OCI-LY7 (cell line): ENCODE measurements around the gene ACYP2. TPM values are rescaled to one million over a fixed set of nuclear protein-coding genes. Genes with fewer than 3 reads are reported as not detected.

Experiments
- BruUV-seq: library from RNA; stranded (reverse); fragments of 400-500 nt; replicated peaks from 2 replicates; lab custom pipeline; 2021; lab: Mats Ljungman, UMichigan
- CTCF ChIA-PET: fragments of 300-600 bp; sonication (Branson Sonifier 250); formaldehyde crosslinking; loops from one replicate; lab custom pipeline; 2022; ENCODE audit warnings: antibody characterized with exemption; ENCODE audit not compliant: unreplicated experiment; lab: Charles Lee
- POLR2A ChIA-PET: fragments of 300-600 bp; sonication (Branson Sonifier 250); formaldehyde crosslinking; loops from one replicate; lab custom pipeline; 2022; ENCODE audit warnings: antibody characterized with exemption; lab: Charles Lee
- DNase-seq: peaks from one replicate; pipeline ENCODE4 v3.0.0-alpha.2; 2015; ENCODE audit warnings: low spot score
- H2AFZ ChIP-seq: fragments of 200-600 bp; sonication (generic), shearing (Covaris generic); 2 replicates; pipeline ENCODE4 v1.6.1; 2014; ENCODE audit warnings: mild to moderate bottlenecking, antibody characterized with exemption, low read length, moderate library complexity
- H3K27ac ChIP-seq: fragments of 200-600 bp; sonication (generic); 2 replicates; pipeline ENCODE4 v1.5.1; 2014; ENCODE audit warnings: mixed run types, low read depth, mild to moderate bottlenecking, moderate library complexity, low read length, inconsistent platforms; ENCODE audit not compliant: poor library complexity, severe bottlenecking
- H3K36me3 ChIP-seq: fragments of 200-600 bp; sonication (generic); 2 replicates; pipeline ENCODE4 v1.6.1; 2014; ENCODE audit warnings: mild to moderate bottlenecking, antibody characterized with exemption, low read length, moderate library complexity, mixed read lengths; ENCODE audit not compliant: insufficient read depth
- H3K4me1 ChIP-seq: fragments of 200-600 bp; sonication (generic); 2 replicates; pipeline ENCODE4 v1.5.1; 2014; ENCODE audit warnings: mild to moderate bottlenecking, low read length; ENCODE audit not compliant: insufficient read depth, poor library complexity, severe bottlenecking
- H3K4me2 ChIP-seq: fragments of 200-600 bp; sonication (generic); 2 replicates; pipeline ENCODE4 v1.6.1; 2014; ENCODE audit warnings: mild to moderate bottlenecking, low read length
- H3K4me3 ChIP-seq: fragments of 200-600 bp; sonication (generic); 2 replicates; pipeline ENCODE4 v1.5.1; 2014; ENCODE audit warnings: mild to moderate bottlenecking, low read depth, low read length; ENCODE audit not compliant: poor library complexity, severe bottlenecking
- H3K79me2 ChIP-seq: fragments of 200-600 bp; sonication (generic); 2 replicates; pipeline ENCODE4 v1.6.1; 2016; ENCODE audit warnings: low read depth, mild to moderate bottlenecking, low read length, moderate library complexity, mixed read lengths; ENCODE audit not compliant: insufficient read depth
- H3K9me2 ChIP-seq: fragments of 200-600 bp; sonication (generic); 2 replicates; pipeline ENCODE4 v1.6.1; 2016; ENCODE audit warnings: mild to moderate bottlenecking, low read length, mixed read lengths; ENCODE audit not compliant: insufficient read depth
- H3K9me3 ChIP-seq: fragments of 200-600 bp; sonication (generic); 2 replicates; pipeline ENCODE4 v1.6.1; 2014; ENCODE audit warnings: mild to moderate bottlenecking, mixed run types, low read length, mixed read lengths
- H4K20me1 ChIP-seq: fragments of 200-600 bp; sonication (generic); 2 replicates; pipeline ENCODE4 v1.6.1; 2014; ENCODE audit warnings: mild to moderate bottlenecking, antibody characterized with exemption, low read length, moderate library complexity, mixed read lengths; ENCODE audit not compliant: insufficient read depth
- CTCF ChIP-seq: fragments of 200-600 bp; sonication (generic); conservative IDR thresholded peaks from 2 replicates; pipeline ENCODE4 v1.5.1; 2014; ENCODE audit warnings: mild to moderate bottlenecking, antibody characterized with exemption, low read length, moderate library complexity, mixed read lengths
- EZH2phosphoT487 ChIP-seq: fragments of 200-600 bp; sonication (generic); IDR thresholded peaks from 2 replicates; pipeline ENCODE4 v1.6.1; 2018; ENCODE audit warnings: low read depth, borderline replicate concordance, mild to moderate bottlenecking, mixed run types, antibody characterized with exemption, low read length, moderate library complexity, mixed read lengths
- intact Hi-C: fragments of 100-400 bp; cut with micrococcal nuclease; formaldehyde crosslinking; loops from one replicate; pipeline ENCODE4 v1.10.0; 2022; ENCODE audit not compliant: unreplicated experiment
- total RNA-seq, 2 experiments: library from RNA; depleted of rRNA in 1 of 2; stranded (reverse); fragments of >200 nt in 1 of 2; shearing (Covaris generic) in 1 of 2; gene quantifications; 2 replicates each; pipeline ENCODE4 v1.2.3, GENCODE V29; 2014 to 2022

Gene ACYP2
- total RNA-seq, 2 experiments from 2014 or later = 18.7 to 20.6 TPM

GRCh38 chr2:54194761-54195750 is 79.6 kb downstream of the ACYP2 start:
- no peak for DNase-seq
- no peaks in the 10 kb centered on the region for H4K20me1 ChIP-seq
- no peaks in the 10 kb centered on the region for H3K36me3 ChIP-seq
- no peak overlapping the region for H2AFZ ChIP-seq
- no peak overlapping the region for H3K27ac ChIP-seq
- no peak overlapping the region for H3K4me3 ChIP-seq
- no peaks in the 10 kb centered on the region for H3K9me3 ChIP-seq
- intact Hi-C loops = no loop called here
- H3K79me2 ChIP-seq = no peaks in the 10 kb centered on the region
- BruUV-seq = no TSS peak
- CTCF ChIA-PET = interaction anchor here (0.6 kb wide), 1 partner anchor 109 kb away, joined by 3 read pairs; no protein-coding TSS in a partner anchor
- H3K4me1 ChIP-seq = no peaks in the 10 kb centered on the region
- TF ChIP-seq CTCF = no peak
- TF ChIP-seq EZH2phosphoT487 = no peak
- POLR2A ChIA-PET = interaction anchor here (0.6 to 2.1 kb wide), 7 partner anchors 13 to 521 kb away, joined by 3 to 8 read pairs (median 4); no protein-coding TSS in a partner anchor
- no peaks in the 10 kb centered on the region for H3K9me2 ChIP-seq
- H3K4me2 ChIP-seq = no peak overlapping the region

- Histone ChIP-seq H2AFZ (no peak overlapping the region), H3K36me3 (no peaks in the 10 kb centered on the region), H3K79me2 (no peaks in the 10 kb centered on the region), H3K27ac (no peak overlapping the region), H3K4me3 (no peak overlapping the region), H3K4me1 (no peaks in the 10 kb centered on the region), H4K20me1 (no peaks in the 10 kb centered on the region), H3K9me3 (no peaks in the 10 kb centered on the region), H3K9me2 (no peaks in the 10 kb centered on the region), H3K4me2 (no peak overlapping the region)
- no peak for DNase-seq
- CTCF ChIA-PET = no interaction called here
- BruUV-seq = no TSS peak
- intact Hi-C loops = no loop called here
- POLR2A ChIA-PET = interaction anchor here (0.6 to 2.1 kb wide), 3 partner anchors 12 to 1474 kb away, joined by 3 to 8 read pairs (median 4); no protein-coding TSS in a partner anchor
- TF ChIP-seq EZH2phosphoT487 = no peak
- TF ChIP-seq CTCF = no peak
Measured at GRCh38 chr2:54196646-54197045, 81.2 kb downstream of the ACYP2 start.

GRCh38 chr2:54204476-54204875 is 89.1 kb downstream of the ACYP2 start:
- Histone ChIP-seq H3K27ac (no peak overlapping the region), H3K4me3 (no peak overlapping the region), H3K9me3 (no peaks in the 10 kb centered on the region; the same call in 1 of the 2 replicates), H3K36me3 (no peaks in the 10 kb centered on the region), H3K4me2 (no peak overlapping the region), H4K20me1 (no peaks in the 10 kb centered on the region), H3K79me2 (no peaks in the 10 kb centered on the region), H3K4me1 (no peaks in the 10 kb centered on the region), H3K9me2 (no peaks in the 10 kb centered on the region), H2AFZ (no peak overlapping the region)
- POLR2A ChIA-PET = no interaction called here
- no peak for DNase-seq
- TF ChIP-seq CTCF (no peak), EZH2phosphoT487 (no peak)
- no TSS peak for BruUV-seq
- intact Hi-C loops = loop anchor here (10.0 kb wide), 1 partner anchor 500 kb away; no protein-coding TSS in a partner anchor
- CTCF ChIA-PET = no interaction called here
